Activated CD4-positive, alpha-beta T cell treated with anti-CD3 and anti-CD28 coated beads for 36 hours (primary cell): ENCODE measurements around the gene FXN. TPM values are rescaled to one million over a fixed set of nuclear protein-coding genes. Genes with fewer than 3 reads are reported as not detected.
"Not testable (repeated sequence)": the region's sequence is repeated elsewhere in the genome, so short reads cannot be mapped to it uniquely, and the experiment has no call there.

ENCODE experiments used
- ATAC-seq: fragments of 200-7000 bp; cut with Tn5 transposase; one replicate; pipeline ENCODE4 v1.10.0; 2021; ENCODE audit warnings: mild to moderate bottlenecking, moderate library complexity
- CTCF ChIA-PET: fragments of 350-600 bp; sonication (Branson Sonifier 250); formaldehyde crosslinking; loops from one replicate; lab custom pipeline; 2021; ENCODE audit warnings: antibody characterized with exemption; lab: Charles Lee
- POLR2A ChIA-PET: fragments of 350-600 bp; sonication (Branson Sonifier 250); formaldehyde crosslinking; loops from one replicate; lab custom pipeline; 2021; ENCODE audit warnings: antibody characterized with exemption, inconsistent platforms; lab: Charles Lee
- DNase-seq: peaks from one replicate; pipeline ENCODE4 v3.0.0-alpha.2; 2020
- H3K27ac Mint-ChIP-seq: one replicate; pipeline ENCODE4 v1.8.0; 2021; ENCODE audit warnings: mixed read lengths
- H3K27me3 Mint-ChIP-seq: one replicate; pipeline ENCODE4 v1.8.0; 2021; ENCODE audit warnings: mixed read lengths
- H3K36me3 Mint-ChIP-seq: one replicate; pipeline ENCODE4 v1.8.0; 2021; ENCODE audit warnings: low read depth, mixed read lengths
- H3K4me1 Mint-ChIP-seq: one replicate; pipeline ENCODE4 v1.8.0; 2021; ENCODE audit warnings: mixed read lengths
- H3K4me3 Mint-ChIP-seq: one replicate; pipeline ENCODE4 v1.8.0; 2021; ENCODE audit warnings: mild to moderate bottlenecking, moderate library complexity, mixed read lengths
- H3K9me3 Mint-ChIP-seq: one replicate; pipeline ENCODE4 v1.8.0; 2021; ENCODE audit warnings: low read depth, mixed read lengths
- intact Hi-C, 2 experiments: fragments of 100-400 bp; cut with DNase I in 1 of 2; cut with micrococcal nuclease in 1 of 2; formaldehyde crosslinking; loops; one replicate each; pipeline versions ENCODE4 v1.14.2 to v1.15.1; 2022 to 2024; cut with DNase I, micrococcal nuclease
- total RNA-seq, 2 experiments: library from RNA; stranded (reverse); gene quantifications; one replicate each; pipeline ENCODE4 v1.2.3, GENCODE V29; 2021

Gene FXN
- total RNA-seq, 2 experiments from 2014 or later = 23.2 to 24.2 TPM

GRCh38 chr9:69086312-69086711, 50.8 kb downstream of the FXN start:
- POLR2A ChIA-PET = no interaction called here
- CTCF ChIA-PET = no interaction called here

GRCh38 chr9:69086769-69087168, 51.2 kb downstream of the FXN start:
- ATAC-seq (no peak), DNase-seq (no peak)
- H3K27me3 Mint-ChIP-seq = no peaks in the 10 kb centered on the region
- ChIA-PET POLR2A (no interaction called here), CTCF (no interaction called here)
- H3K9me3 Mint-ChIP-seq = no peaks in the 10 kb centered on the region
- no peaks in the 10 kb centered on the region for H3K4me1 Mint-ChIP-seq
- H3K36me3 Mint-ChIP-seq = no peaks in the 10 kb centered on the region
- no peak overlapping the region for H3K4me3 Mint-ChIP-seq
- H3K27ac Mint-ChIP-seq = no peak overlapping the region
- intact Hi-C loops = no loop called here

More at GRCh38 chr9:69086312-69086711, 50.8 kb downstream of the FXN start:
- H3K27ac Mint-ChIP-seq = no peak overlapping the region
- ATAC-seq (no peak), DNase-seq (no peak)
- H3K4me1 Mint-ChIP-seq = no peaks in the 10 kb centered on the region
- no peaks in the 10 kb centered on the region for H3K36me3 Mint-ChIP-seq
- H3K9me3 Mint-ChIP-seq = no peaks in the 10 kb centered on the region
- intact Hi-C loops = no loop called here
- H3K4me3 Mint-ChIP-seq = no peak overlapping the region
- H3K27me3 Mint-ChIP-seq = no peaks in the 10 kb centered on the region

GRCh38 chr9:69089082-69089481, 53.5 kb downstream of the FXN start:
- ChIA-PET CTCF (no interaction called here), POLR2A (no interaction called here)

GRCh38 chr9:69089491-69089890, 53.9 kb downstream of the FXN start:
- Mint-ChIP-seq H3K4me3 (no peak overlapping the region), H3K4me1 (no peaks in the 10 kb centered on the region), H3K9me3 (no peaks in the 10 kb centered on the region), H3K27ac (no peak overlapping the region), H3K27me3 (no peaks in the 10 kb centered on the region), H3K36me3 (no peaks in the 10 kb centered on the region)
- intact Hi-C loops = no loop called here
- ATAC-seq (no peak), DNase-seq (no peak)
- POLR2A ChIA-PET = no interaction called here
- CTCF ChIA-PET = interaction anchor here (0.8 kb wide), 1 partner anchor 104 kb away, joined by 4 read pairs; no protein-coding TSS in a partner anchor

More at GRCh38 chr9:69089082-69089481, 53.5 kb downstream of the FXN start:
- no peaks in the 10 kb centered on the region for H3K9me3 Mint-ChIP-seq
- no peak for ATAC-seq
- H3K27ac Mint-ChIP-seq = no peak overlapping the region
- no peak for DNase-seq
- no peak overlapping the region for H3K4me3 Mint-ChIP-seq
- H3K36me3 Mint-ChIP-seq = no peaks in the 10 kb centered on the region
- intact Hi-C loops = no loop called here
- H3K4me1 Mint-ChIP-seq = no peaks in the 10 kb centered on the region
- H3K27me3 Mint-ChIP-seq = no peaks in the 10 kb centered on the region

- no peaks in the 10 kb centered on the region for H3K36me3 Mint-ChIP-seq
- no peaks in the 10 kb centered on the region for H3K4me1 Mint-ChIP-seq
- no peaks in the 10 kb centered on the region for H3K9me3 Mint-ChIP-seq
- ATAC-seq (no peak), DNase-seq (no peak)
- H3K27ac Mint-ChIP-seq = no peak overlapping the region
- CTCF ChIA-PET = interaction anchor here (0.8 kb wide), 1 partner anchor 103 kb away, joined by 4 read pairs; no protein-coding TSS in a partner anchor
- no peak overlapping the region for H3K4me3 Mint-ChIP-seq
- intact Hi-C loops = no loop called here
- H3K27me3 Mint-ChIP-seq = no peaks in the 10 kb centered on the region
- POLR2A ChIA-PET = no interaction called here
These were observed 54.7 kb downstream of the FXN start for GRCh38 chr9:69090140-69090750.

GRCh38 chr9:69090946-69091345, 55.4 kb downstream of the FXN start:
- Mint-ChIP-seq H3K36me3 (no peaks in the 10 kb centered on the region), H3K9me3 (no peaks in the 10 kb centered on the region)
- intact Hi-C loops = no loop called here

DNA sequence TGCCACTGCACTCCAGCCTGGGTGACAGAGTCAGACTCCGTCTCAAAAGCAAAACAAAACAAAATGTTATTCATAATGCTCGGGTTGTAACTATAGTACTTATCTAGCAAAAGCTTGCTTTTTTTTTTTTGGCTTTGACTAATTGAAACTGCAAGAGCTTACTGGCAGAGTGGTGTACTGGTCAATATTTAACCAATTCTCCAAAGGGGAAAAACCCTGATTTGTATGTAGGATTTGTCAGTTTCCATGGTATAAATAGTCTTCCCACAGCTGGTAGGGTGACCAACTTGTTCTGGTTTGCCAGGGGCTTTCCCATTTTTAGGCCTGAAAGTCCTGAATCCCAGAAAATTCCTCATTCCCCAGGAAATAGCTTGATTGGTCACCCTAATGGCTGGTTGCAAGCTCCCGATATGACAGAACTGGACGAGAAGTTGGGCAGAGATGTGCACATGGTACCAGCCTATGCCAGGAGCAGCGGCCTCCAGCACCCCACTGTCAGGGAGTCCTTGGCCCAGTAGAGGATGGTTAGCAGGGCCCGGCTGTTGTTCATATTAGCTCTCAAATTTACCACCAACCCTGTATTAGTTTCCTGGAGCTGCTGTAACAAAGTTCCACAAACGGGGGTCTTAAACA, 58.0 kb downstream of the FXN start:
- Mint-ChIP-seq H3K27me3 (no peaks in the 10 kb centered on the region), H3K36me3 (no peaks in the 10 kb centered on the region), H3K4me1 (no peaks in the 10 kb centered on the region), H3K9me3 (no peaks in the 10 kb centered on the region), H3K27ac (no peak overlapping the region), H3K4me3 (no peak overlapping the region)
- intact Hi-C loops = no loop called here
- CTCF ChIA-PET = interaction anchor here (1.0 kb wide), 1 partner anchor 11 kb away, joined by 3 read pairs; no protein-coding TSS in a partner anchor
- POLR2A ChIA-PET = no interaction called here
- ATAC-seq = no peak
- no peak for DNase-seq

More at GRCh38 chr9:69090946-69091345, 55.4 kb downstream of the FXN start:
- Mint-ChIP-seq H3K4me1 (no peaks in the 10 kb centered on the region), H3K27me3 (no peaks in the 10 kb centered on the region), H3K4me3 (no peak overlapping the region), H3K27ac (no peak overlapping the region)
- ChIA-PET POLR2A (no interaction called here), CTCF (no interaction called here)
- DNase-seq (no peak), ATAC-seq (no peak)

- CTCF ChIA-PET, H3K9me3 Mint-ChIP-seq, H3K27me3 Mint-ChIP-seq, H3K4me3 Mint-ChIP-seq, H3K36me3 Mint-ChIP-seq, DNase-seq, intact Hi-C loops, H3K27ac Mint-ChIP-seq, H3K4me1 Mint-ChIP-seq, POLR2A ChIA-PET, ATAC-seq: not testable (repeated sequence)
These were observed 59.0 kb downstream of the FXN start for GRCh38 chr9:69094361-69095135.

GRCh38 chr9:69097064-69097463, 61.5 kb downstream of the FXN start:
- Mint-ChIP-seq H3K36me3 (no peaks in the 10 kb centered on the region), H3K27me3 (no peaks in the 10 kb centered on the region), H3K27ac (no peak overlapping the region), H3K4me1 (no peaks in the 10 kb centered on the region), H3K4me3 (no peak overlapping the region), H3K9me3 (no peaks in the 10 kb centered on the region)
- POLR2A ChIA-PET = no interaction called here
- no peak for ATAC-seq
- intact Hi-C loops = no loop called here
- DNase-seq = no peak
- CTCF ChIA-PET = interaction anchor here (1.1 kb wide), 1 partner anchor 78 kb away, joined by 4 read pairs; no protein-coding TSS in a partner anchor

GRCh38 chr9:69097923-69098593, 62.5 kb downstream of the FXN start:
- no peaks in the 10 kb centered on the region for H3K36me3 Mint-ChIP-seq
- no peak for ATAC-seq
- DNase-seq = no peak
- POLR2A ChIA-PET = no interaction called here
- H3K27me3 Mint-ChIP-seq = no peaks in the 10 kb centered on the region
- no peak overlapping the region for H3K27ac Mint-ChIP-seq
- CTCF ChIA-PET = interaction anchor here (0.6 kb wide), 1 partner anchor 153 kb away, joined by 3 read pairs; no protein-coding TSS in a partner anchor
- intact Hi-C loops = no loop called here
- no peak overlapping the region for H3K4me3 Mint-ChIP-seq
- no peaks in the 10 kb centered on the region for H3K4me1 Mint-ChIP-seq
- no peaks in the 10 kb centered on the region for H3K9me3 Mint-ChIP-seq

DNA sequence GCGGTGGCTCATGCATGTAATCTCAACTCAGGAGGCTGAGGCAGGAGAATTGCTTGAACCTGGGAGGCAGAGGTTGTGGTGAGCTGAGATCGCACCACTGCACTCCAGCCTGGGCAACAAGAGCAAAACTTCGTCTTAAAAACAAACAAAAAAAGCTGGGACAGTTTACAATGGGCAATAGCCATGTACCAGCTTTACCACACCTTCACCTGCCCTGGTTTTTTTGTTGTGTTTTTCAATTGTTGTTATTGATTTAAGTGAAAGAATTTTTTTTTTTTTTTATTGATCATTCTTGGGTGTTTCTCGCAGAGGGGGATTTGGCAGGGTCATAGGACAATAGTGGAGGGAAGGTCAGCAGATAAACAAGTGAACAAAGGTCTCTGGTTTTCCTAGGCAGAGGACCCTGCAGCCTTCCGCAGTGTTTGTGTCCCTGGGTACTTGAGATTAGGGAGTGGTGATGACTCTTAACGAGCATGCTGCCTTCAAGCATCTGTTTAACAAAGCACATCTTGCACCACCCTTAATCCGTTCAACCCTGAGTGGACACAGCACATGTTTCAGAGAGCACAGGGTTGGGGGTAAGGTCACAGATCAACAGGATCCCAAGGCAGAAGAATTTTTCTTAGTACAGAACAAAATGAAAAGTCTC, 67.9 kb downstream of the FXN start:
- intact Hi-C loops, H3K27me3 Mint-ChIP-seq, H3K27ac Mint-ChIP-seq, H3K4me1 Mint-ChIP-seq, H3K36me3 Mint-ChIP-seq, H3K4me3 Mint-ChIP-seq, H3K9me3 Mint-ChIP-seq, CTCF ChIA-PET, POLR2A ChIA-PET, ATAC-seq, DNase-seq: not testable (repeated sequence)
